ENCODE results near the gene SLC13A5.
A peak's percentile ranks its signal among the peaks of the same experiment; 100 is the strongest.

The SLC13A5 gene

DNA sequence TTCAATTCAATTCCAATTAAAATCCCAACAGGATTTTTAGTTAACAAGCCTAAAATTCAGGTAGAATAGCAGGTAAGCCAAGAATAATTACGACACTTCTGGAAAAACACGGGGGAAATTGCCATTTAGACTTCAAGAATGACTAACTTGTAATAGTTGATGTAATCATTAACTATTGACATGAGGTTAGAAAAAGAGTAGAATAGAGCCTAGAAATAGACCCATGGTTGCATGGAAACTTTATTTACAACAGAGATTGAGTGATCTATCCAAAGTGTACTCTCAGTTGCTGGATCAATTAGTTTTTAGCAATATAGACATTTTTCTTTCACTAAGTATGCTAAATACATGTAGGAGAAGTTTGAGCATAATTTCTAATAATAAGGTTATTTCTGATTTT is 3.6 kb upstream of the SLC13A5 start:
- H3K4me3 Mint-ChIP-seq = no peak overlapping the region
- no peaks in the 10 kb centered on the region for H3K36me3 Mint-ChIP-seq
- H3K4me1 Mint-ChIP-seq = peaks cover 32% of the 10 kb centered on the region
- H3K27me3 Mint-ChIP-seq = peaks cover 86% of the 10 kb centered on the region
- no peaks in the 10 kb centered on the region for H3K9me3 Mint-ChIP-seq
- no peak overlapping the region for H3K27ac Mint-ChIP-seq
- ATAC-seq = no peak

DNA sequence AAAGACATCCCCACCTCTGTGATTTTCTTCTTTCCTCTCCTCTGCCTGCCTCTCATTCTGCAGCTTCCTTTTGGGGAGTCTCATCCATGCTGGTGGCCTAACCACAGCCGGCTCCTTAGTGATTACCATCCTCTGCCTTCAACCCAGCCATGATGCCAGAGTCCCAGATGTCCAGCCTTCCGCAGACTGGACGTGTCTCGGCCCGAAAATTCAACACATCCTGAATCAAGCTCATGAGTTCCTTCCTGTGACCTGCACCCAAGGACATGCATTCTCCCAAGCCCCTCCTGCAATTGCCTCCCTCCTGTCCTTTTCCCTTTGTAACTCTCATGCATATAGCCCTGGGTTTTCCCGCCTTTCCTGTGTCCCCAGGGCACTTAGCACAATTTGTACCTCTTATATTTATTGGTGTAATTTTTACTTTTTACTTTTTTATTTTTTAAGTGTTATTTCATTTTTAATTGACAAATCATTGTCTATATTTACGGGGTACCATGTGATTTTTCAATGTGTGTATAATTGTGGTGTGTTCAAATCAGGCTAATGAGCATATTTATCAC is 1.2 kb upstream of the SLC13A5 start:
- H3K27ac Mint-ChIP-seq = no peak overlapping the region
- no peaks in the 10 kb centered on the region for H3K36me3 Mint-ChIP-seq
- no peak for ATAC-seq

GRCh38 chr17:6713918-6714271 is 726 bp upstream of the SLC13A5 start:
- ATAC-seq = peak; percentile 31
- no peaks in the 10 kb centered on the region for H3K9me3 Mint-ChIP-seq

More for the DNA sequence above, 1.2 kb upstream of the SLC13A5 start:
- H3K4me3 Mint-ChIP-seq = no peak overlapping the region
- no peaks in the 10 kb centered on the region for H3K9me3 Mint-ChIP-seq
- peaks cover 88% of the 10 kb centered on the region for H3K27me3 Mint-ChIP-seq
- H3K4me1 Mint-ChIP-seq = peaks cover 23% of the 10 kb centered on the region

DNA sequence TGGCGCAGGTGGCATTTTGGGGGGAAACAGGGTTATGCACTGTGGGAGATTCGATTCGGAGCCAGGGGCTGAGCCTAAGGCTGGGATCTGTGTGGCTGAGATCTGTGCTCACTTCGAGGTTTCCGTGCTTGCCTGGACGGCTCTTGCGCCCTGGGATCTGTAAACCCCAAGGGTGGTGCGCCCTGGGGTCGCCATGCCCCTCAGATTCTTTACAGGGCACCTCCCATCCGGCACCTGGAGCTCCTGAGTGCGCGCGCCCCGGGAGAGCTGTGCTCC is 377 bp downstream of the SLC13A5 start:
- Mint-ChIP-seq H3K4me1 (peaks cover 23% of the 10 kb centered on the region), H3K27ac (no peak overlapping the region), H3K36me3 (no peaks in the 10 kb centered on the region), H3K4me3 (peak overlapping the region; percentile 57), H3K9me3 (no peaks in the 10 kb centered on the region), H3K27me3 (peaks cover 92% of the 10 kb centered on the region)
- no peak for ATAC-seq

More at GRCh38 chr17:6713918-6714271, 726 bp upstream of the SLC13A5 start:
- Mint-ChIP-seq H3K4me1 (peaks cover 23% of the 10 kb centered on the region), H3K36me3 (no peaks in the 10 kb centered on the region), H3K4me3 (peak overlapping the region; percentile 64), H3K27me3 (peaks cover 88% of the 10 kb centered on the region), H3K27ac (no peak overlapping the region)

DNA sequence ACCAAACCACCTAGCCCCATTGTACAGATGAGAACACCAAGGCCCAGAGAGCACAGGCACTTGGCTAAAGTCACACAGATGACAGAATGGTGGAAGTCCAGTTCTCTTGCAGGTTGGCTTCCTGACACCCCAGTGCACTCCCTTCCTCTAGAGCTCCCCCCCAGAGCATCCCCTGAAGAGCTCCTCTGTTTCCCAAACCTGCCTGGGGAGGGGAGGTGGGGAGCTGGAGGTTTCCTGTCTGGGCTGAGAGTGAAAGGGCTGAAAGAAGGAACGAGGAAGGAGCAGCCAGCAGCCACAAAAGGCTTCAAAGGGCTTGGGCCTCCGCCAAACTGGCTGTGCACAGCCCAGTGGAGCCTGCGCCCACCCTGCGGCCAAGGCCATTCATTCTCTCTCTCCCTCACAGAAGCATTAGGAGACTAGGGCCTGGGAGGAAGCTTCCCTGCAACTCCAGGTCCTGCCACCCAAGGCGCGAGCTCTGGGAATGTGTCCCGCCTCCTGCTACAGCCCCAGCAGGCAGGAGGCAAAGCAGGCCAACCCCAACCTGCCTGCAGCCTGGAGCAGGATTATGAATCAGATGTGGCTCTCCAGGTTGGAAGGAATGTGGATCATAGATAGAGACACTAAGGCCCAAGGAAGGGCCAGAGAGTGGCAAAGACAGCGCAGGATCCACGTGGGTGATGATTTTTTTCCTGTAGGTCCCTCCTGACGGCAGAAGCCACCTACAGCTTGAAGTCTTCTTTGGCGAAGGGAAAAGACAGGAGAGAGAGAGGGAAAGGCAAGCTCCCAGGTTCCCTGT is 913 bp downstream of the SLC13A5 start:
- no peak for ATAC-seq

GRCh38 chr17:6711681-6712057 is 1.5 kb downstream of the SLC13A5 start:
- Mint-ChIP-seq H3K27ac (no peak overlapping the region), H3K27me3 (peaks cover 95% of the 10 kb centered on the region), H3K4me1 (peaks cover 23% of the 10 kb centered on the region), H3K9me3 (no peaks in the 10 kb centered on the region), H3K36me3 (no peaks in the 10 kb centered on the region), H3K4me3 (no peak overlapping the region)
- no peak for ATAC-seq

More for the DNA sequence above, 913 bp downstream of the SLC13A5 start:
- peaks cover 23% of the 10 kb centered on the region for H3K4me1 Mint-ChIP-seq
- peaks cover 89% of the 10 kb centered on the region for H3K27me3 Mint-ChIP-seq
- H3K4me3 Mint-ChIP-seq = peak overlapping the region; percentile 57
- H3K27ac Mint-ChIP-seq = no peak overlapping the region
- no peaks in the 10 kb centered on the region for H3K9me3 Mint-ChIP-seq
- no peaks in the 10 kb centered on the region for H3K36me3 Mint-ChIP-seq

DNA sequence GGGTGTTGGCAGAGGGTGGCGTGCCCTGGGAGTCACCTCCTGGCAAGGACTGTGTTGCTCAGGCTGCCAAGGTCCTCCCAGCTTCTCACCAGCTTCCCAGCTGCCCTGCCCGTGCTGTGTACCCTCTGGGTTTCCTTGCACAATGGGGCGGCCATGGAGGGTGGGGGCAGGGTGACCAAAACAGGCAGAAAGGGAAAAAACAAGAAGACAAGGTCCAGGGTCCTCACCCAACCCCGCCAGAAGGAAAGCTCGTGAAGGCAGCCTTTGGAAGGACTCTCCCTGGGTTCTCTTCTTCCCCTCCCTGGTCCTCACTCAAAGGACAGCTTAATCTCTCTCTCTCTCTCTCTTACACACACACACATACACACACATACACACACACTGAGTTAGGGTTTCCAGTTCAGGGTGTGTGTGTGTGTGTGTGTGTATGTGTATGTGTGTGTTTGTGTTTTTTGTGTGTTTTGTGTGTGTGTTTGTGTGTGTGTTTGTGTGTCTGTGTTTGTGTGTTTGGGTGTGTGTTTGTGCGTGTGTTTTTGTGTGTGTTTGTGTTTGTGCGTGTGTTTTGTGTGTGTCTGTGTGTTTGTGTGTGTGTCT is 2.0 kb downstream of the SLC13A5 start:
- no peak overlapping the region for H3K27ac Mint-ChIP-seq
- H3K9me3 Mint-ChIP-seq = no peaks in the 10 kb centered on the region
- H3K36me3 Mint-ChIP-seq = no peaks in the 10 kb centered on the region
- ATAC-seq = no peak
- peaks cover 95% of the 10 kb centered on the region for H3K27me3 Mint-ChIP-seq
- peaks cover 23% of the 10 kb centered on the region for H3K4me1 Mint-ChIP-seq
- H3K4me3 Mint-ChIP-seq = no peak overlapping the region

DNA sequence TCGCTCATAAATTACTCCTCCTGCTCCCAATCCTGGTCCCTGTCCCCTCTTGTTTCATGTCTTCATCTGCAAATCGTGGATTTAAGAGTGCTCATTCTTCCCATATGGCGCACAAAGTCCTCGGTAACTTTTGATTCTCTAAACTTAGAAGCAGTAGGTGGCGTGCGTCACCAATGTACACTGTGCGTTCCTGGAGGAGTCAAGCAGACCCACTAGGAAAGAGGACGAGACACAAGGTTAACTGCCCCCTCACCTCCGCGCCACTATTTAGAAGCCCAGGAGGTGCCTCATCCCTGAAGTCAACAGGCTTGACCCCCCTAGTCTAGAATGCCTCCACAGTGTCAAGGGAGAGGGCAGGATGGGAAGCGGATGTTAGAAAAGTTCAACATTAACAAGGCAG is 2.9 kb downstream of the SLC13A5 start:
- no peaks in the 10 kb centered on the region for H3K36me3 Mint-ChIP-seq
- H3K9me3 Mint-ChIP-seq = no peaks in the 10 kb centered on the region
- ATAC-seq = no peak
- peaks cover 23% of the 10 kb centered on the region for H3K4me1 Mint-ChIP-seq
- peaks cover 86% of the 10 kb centered on the region for H3K27me3 Mint-ChIP-seq
- no peak overlapping the region for H3K4me3 Mint-ChIP-seq
- H3K27ac Mint-ChIP-seq = no peak overlapping the region

GRCh38 chr17:6708357-6708961 is 4.7 kb downstream of the SLC13A5 start:
- Mint-ChIP-seq H3K9me3 (no peaks in the 10 kb centered on the region), H3K27ac (no peak overlapping the region), H3K4me3 (no peak overlapping the region), H3K4me1 (peaks cover 13% of the 10 kb centered on the region), H3K36me3 (no peaks in the 10 kb centered on the region), H3K27me3 (peaks cover 85% of the 10 kb centered on the region)
- ATAC-seq = no peak

DNA sequence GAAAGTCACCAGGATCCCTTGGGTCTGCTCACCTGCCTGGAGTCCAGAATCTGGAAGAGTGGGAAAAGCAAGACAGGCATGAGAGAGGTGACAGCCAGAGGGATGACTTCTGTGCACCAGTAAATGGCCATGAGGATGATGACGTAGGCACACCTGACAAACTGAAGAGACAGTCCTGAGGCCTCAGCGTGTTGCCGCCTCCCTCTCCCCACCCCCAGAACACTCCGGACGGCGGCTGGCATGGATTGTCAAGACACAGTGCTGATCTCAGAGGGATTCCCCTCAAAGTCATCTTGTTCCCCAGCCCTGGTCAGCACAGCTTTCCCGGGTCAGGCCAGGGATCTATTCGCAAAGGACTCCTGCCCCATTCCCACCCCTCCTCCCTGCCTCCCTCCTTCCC is 6.2 kb downstream of the SLC13A5 start:
- Mint-ChIP-seq H3K27me3 (peaks cover 79% of the 10 kb centered on the region), H3K27ac (no peak overlapping the region)

DNA sequence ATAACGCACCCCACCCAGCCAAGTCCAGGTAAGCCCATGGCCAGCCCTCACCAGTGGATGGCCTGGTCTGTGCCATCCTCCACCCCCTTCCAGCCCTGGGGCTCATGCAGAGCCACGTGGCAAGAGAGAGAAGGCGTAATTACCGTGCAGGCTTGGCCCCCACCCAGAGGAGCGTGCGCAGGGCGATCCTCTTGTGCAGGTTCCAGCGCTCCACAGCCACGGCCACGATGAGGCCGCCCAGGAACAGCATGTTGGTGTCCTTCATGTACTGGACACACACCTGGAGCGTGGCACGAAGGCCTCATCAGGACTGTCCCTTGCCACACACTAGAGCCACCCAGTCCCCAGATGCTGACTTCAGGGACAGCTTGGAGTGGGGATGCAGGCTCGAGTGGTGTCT is 6.7 kb downstream of the SLC13A5 start:
- H3K4me1 Mint-ChIP-seq = peaks cover 5% of the 10 kb centered on the region
- H3K27ac Mint-ChIP-seq = no peak overlapping the region
- ATAC-seq = no peak
- H3K9me3 Mint-ChIP-seq = no peaks in the 10 kb centered on the region
- no peak overlapping the region for H3K4me3 Mint-ChIP-seq
- no peaks in the 10 kb centered on the region for H3K36me3 Mint-ChIP-seq
- peaks cover 74% of the 10 kb centered on the region for H3K27me3 Mint-ChIP-seq

More for the DNA sequence above, 6.2 kb downstream of the SLC13A5 start:
- peaks cover under 1% of the 10 kb centered on the region for H3K4me1 Mint-ChIP-seq
- H3K4me3 Mint-ChIP-seq = no peak overlapping the region
- no peaks in the 10 kb centered on the region for H3K9me3 Mint-ChIP-seq
- no peak for ATAC-seq
- no peaks in the 10 kb centered on the region for H3K36me3 Mint-ChIP-seq

DNA sequence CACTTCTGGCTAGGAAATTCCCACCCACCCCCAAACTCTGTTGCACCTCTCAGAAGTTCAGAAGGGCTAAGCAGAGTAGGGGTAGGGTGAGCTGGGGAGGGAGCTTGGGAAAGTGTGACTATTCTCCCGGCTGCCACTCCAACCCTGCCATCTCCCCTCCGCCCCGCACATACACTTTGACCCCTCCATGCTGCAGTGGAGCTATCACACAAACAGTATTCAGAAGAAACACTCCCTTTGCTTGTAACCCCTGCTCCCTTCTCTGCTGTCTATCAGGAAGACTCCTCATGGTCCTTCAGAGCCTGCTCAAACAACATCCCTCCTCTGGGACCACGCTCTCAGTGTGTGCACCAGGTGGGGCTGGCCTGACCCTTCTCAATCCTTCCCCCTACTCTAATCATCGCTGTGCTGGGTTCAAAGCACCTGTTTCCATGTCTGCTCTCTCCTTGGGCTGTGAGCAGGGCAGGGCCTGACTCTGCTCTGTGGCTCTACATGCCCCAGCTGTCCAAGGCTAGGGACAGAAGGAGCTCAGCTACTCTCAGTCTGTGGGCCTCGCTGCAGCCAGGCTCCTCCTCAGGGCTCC is 8.6 kb downstream of the SLC13A5 start:
- H3K27me3 Mint-ChIP-seq = peaks cover 54% of the 10 kb centered on the region
- no peaks in the 10 kb centered on the region for H3K36me3 Mint-ChIP-seq
- no peak overlapping the region for H3K4me3 Mint-ChIP-seq
- peaks cover 6% of the 10 kb centered on the region for H3K4me1 Mint-ChIP-seq
- no peaks in the 10 kb centered on the region for H3K9me3 Mint-ChIP-seq
- ATAC-seq = no peak
- no peak overlapping the region for H3K27ac Mint-ChIP-seq

DNA sequence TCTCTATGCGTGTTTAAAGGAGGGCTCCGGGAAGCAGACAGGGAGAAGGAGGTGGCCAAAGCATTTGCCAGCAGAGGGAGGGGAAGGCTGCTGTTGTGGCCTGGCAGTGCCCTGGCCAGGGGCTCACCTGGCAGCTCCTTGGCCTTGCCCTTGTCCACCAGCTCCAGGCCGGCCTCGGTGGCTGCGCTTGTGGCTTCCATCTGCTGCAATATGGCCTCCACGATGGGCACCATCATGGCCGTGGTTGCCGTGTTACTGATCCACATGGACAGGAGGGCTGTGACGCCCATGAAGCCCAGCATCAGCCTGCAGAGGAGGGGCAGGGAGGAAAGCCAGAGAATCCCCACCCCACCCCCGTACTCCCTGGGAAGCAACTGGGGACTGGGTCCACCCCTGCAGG is 9.4 kb downstream of the SLC13A5 start:
- ATAC-seq = no peak
- H3K9me3 Mint-ChIP-seq = no peaks in the 10 kb centered on the region
- no peak overlapping the region for H3K27ac Mint-ChIP-seq
- H3K27me3 Mint-ChIP-seq = peaks cover 46% of the 10 kb centered on the region
- no peaks in the 10 kb centered on the region for H3K36me3 Mint-ChIP-seq
- peaks cover 6% of the 10 kb centered on the region for H3K4me1 Mint-ChIP-seq
- no peak overlapping the region for H3K4me3 Mint-ChIP-seq

- H3K4me3 Mint-ChIP-seq = no peak overlapping the region
These were observed 10.5 kb downstream of the SLC13A5 start for GRCh38 chr17:6702567-6703215.

GRCh38 chr17:6701719-6702118 is 11.4 kb downstream of the SLC13A5 start:
- Mint-ChIP-seq H3K27ac (no peak overlapping the region), H3K36me3 (no peaks in the 10 kb centered on the region)

More at GRCh38 chr17:6702567-6703215, 10.5 kb downstream of the SLC13A5 start:
- H3K27ac Mint-ChIP-seq = no peak overlapping the region
- peaks cover 6% of the 10 kb centered on the region for H3K4me1 Mint-ChIP-seq
- no peaks in the 10 kb centered on the region for H3K9me3 Mint-ChIP-seq
- no peak for ATAC-seq
- peaks cover 38% of the 10 kb centered on the region for H3K27me3 Mint-ChIP-seq
- no peaks in the 10 kb centered on the region for H3K36me3 Mint-ChIP-seq

More at GRCh38 chr17:6701719-6702118, 11.4 kb downstream of the SLC13A5 start:
- Mint-ChIP-seq H3K4me3 (no peak overlapping the region), H3K27me3 (peaks cover 35% of the 10 kb centered on the region), H3K4me1 (peaks cover 6% of the 10 kb centered on the region), H3K9me3 (no peaks in the 10 kb centered on the region)
- ATAC-seq = no peak

All from stimulated activated memory B cell treated with anti-CD40 and anti-IgM and Interleukin-4, amounts not matched to agents 10 μg/mL and 1 μg/mL and 100 μg/mL, for 72 hours (primary cell).